Fibroblast of lung (primary cell): ENCODE measurements around the gene ANKH. TPM values are rescaled to one million over a fixed set of nuclear protein-coding genes. Genes with fewer than 3 reads are reported as not detected.

Source experiments
- DNase-seq, 2 donors: peaks; one replicate each; pipeline versions ENCODE4 v3.0.0 to v3.0.0-alpha.2; 2010; ENCODE audit warnings: low read depth in 2 of 2
- H2AFZ ChIP-seq: 2 replicates; pipeline ENCODE4 v1.5.1; 2012; ENCODE audit warnings: low read length, control low read depth, inconsistent platforms
- H3K27ac ChIP-seq: 2 replicates; pipeline ENCODE4 v1.5.1; 2011; ENCODE audit warnings: low read length, control low read depth; ENCODE audit not compliant: insufficient read depth
- H3K27me3 ChIP-seq: 2 replicates; pipeline ENCODE4 v1.5.1; 2011; ENCODE audit warnings: mild to moderate bottlenecking, low read length; ENCODE audit not compliant: control insufficient read depth, insufficient read depth
- H3K36me3 ChIP-seq: 2 replicates; pipeline ENCODE4 v1.5.1; 2011; ENCODE audit warnings: low read length; ENCODE audit not compliant: control insufficient read depth, insufficient read depth
- H3K4me1 ChIP-seq: 2 replicates; pipeline ENCODE4 v1.5.1; 2011; ENCODE audit warnings: low read length; ENCODE audit not compliant: control insufficient read depth, insufficient read depth; ENCODE audit errors: extremely low read depth
- H3K4me2 ChIP-seq: 2 replicates; pipeline ENCODE4 v1.5.1; 2011; ENCODE audit warnings: low read length, control low read depth; ENCODE audit not compliant: insufficient read depth; ENCODE audit errors: extremely low read depth
- H3K4me3 ChIP-seq, 4 experiments: fragments of 200-600 bp in 1 of 4; sonication (generic) in 1 of 4; replicated peaks in 1 of 4; 2 replicates each; pipeline ENCODE4 v1.5.1; 2011 to 2016; ENCODE audit warnings: low read length in 4 of 4, low read depth in 3 of 4, mild to moderate bottlenecking in 3 of 4, control low read depth in 2 of 4, inconsistent platforms in 1 of 4, mixed read lengths in 1 of 4; ENCODE audit not compliant: insufficient read depth in 1 of 4; ENCODE audit errors: control extremely low read depth in 1 of 4
- H3K79me2 ChIP-seq: 2 replicates; pipeline ENCODE4 v1.5.1; 2012; ENCODE audit warnings: mild to moderate bottlenecking, low read length, inconsistent platforms; ENCODE audit not compliant: control insufficient read depth, insufficient read depth
- H3K9ac ChIP-seq: 2 replicates; pipeline ENCODE4 v1.5.1; 2011; ENCODE audit warnings: mild to moderate bottlenecking, low read length, control low read depth; ENCODE audit not compliant: insufficient read depth
- H3K9me3 ChIP-seq: 2 replicates; pipeline ENCODE4 v1.5.1; 2012; ENCODE audit warnings: low read depth, low read length; ENCODE audit not compliant: control insufficient read depth, insufficient read depth
- H4K20me1 ChIP-seq: 2 replicates; pipeline ENCODE4 v1.5.1; 2011; ENCODE audit warnings: low read length; ENCODE audit not compliant: control insufficient read depth, insufficient read depth; ENCODE audit errors: extremely low read depth
- EZH2 ChIP-seq: IDR thresholded peaks from 2 replicates; pipeline ENCODE4 v1.5.1; 2012; ENCODE audit warnings: low read length, control low read depth, mild to moderate bottlenecking; ENCODE audit errors: missing control alignments
- polyA plus RNA-seq, 2 donors: library from polyadenylated mRNA; depleted of rRNA in 1 of 2; stranded (reverse) in 1 of 2; unstranded in 1 of 2; fragments of >200 nt; gene quantifications; 2 replicates each; pipeline ENCODE4 v1.2.1, GENCODE V29; 2011 to 2012; ENCODE audit warnings: missing spikeins in 1 of 2
- total RNA-seq: library from RNA; depleted of rRNA; stranded (reverse); fragments of >200 nt; gene quantifications from 2 replicates; pipeline ENCODE4 v1.2.1, GENCODE V29; 2014
- TF ChIP-seq, protein P1 (sequence below), 2 donors: IDR thresholded peaks in 1 of 2; conservative IDR thresholded peaks in 1 of 2; 1 replicate in 1 of 2; 2 replicates in 1 of 2; pipeline ENCODE4 v1.5.1; 2011 to 2012; ENCODE audit warnings: low read length in 2 of 2, control low read depth in 1 of 2, inconsistent platforms in 1 of 2, low read depth in 1 of 2, mild to moderate bottlenecking in 1 of 2

Gene ANKH
- total and polyA plus RNA-seq, 2 donors (not counting 1 experiment from before 2014, with no cell fraction given) = 5.8 to 10.9 TPM

DNA sequence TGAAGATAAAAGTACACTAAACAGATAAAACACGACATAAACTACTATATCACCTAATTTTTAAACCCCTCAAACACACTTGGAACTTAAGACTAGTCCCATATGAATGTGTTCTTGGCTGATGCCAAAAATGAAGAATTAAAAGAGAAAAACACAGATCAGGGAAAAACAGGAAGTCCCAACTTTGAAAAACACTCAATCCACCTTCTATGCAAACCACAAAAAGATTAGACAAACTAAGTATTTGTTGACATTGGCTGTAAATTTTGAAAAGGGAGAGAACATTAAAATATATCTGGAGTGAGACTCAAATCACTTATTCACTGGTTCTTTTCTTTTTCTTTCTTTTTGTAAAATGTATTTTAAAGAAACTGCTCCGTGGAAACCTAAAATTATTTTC, 81.4 kb downstream of the ANKH start:
- Histone ChIP-seq H3K27ac (no peak overlapping the region), H4K20me1 (no peaks in the 10 kb centered on the region), H3K36me3 (no peaks in the 10 kb centered on the region), H3K27me3 (no peaks in the 10 kb centered on the region), H3K4me3 (no peak overlapping the region), H3K79me2 (no peaks in the 10 kb centered on the region), H3K9ac (no peak overlapping the region), H3K4me1 (no peaks in the 10 kb centered on the region), H3K9me3 (no peaks in the 10 kb centered on the region), H3K4me2 (no peak overlapping the region), H2AFZ (no peak overlapping the region)
- peak; percentile 14 to 67 for DNase-seq
- TF ChIP-seq EZH2 = no peak
- TF ChIP-seq, protein P1, sequence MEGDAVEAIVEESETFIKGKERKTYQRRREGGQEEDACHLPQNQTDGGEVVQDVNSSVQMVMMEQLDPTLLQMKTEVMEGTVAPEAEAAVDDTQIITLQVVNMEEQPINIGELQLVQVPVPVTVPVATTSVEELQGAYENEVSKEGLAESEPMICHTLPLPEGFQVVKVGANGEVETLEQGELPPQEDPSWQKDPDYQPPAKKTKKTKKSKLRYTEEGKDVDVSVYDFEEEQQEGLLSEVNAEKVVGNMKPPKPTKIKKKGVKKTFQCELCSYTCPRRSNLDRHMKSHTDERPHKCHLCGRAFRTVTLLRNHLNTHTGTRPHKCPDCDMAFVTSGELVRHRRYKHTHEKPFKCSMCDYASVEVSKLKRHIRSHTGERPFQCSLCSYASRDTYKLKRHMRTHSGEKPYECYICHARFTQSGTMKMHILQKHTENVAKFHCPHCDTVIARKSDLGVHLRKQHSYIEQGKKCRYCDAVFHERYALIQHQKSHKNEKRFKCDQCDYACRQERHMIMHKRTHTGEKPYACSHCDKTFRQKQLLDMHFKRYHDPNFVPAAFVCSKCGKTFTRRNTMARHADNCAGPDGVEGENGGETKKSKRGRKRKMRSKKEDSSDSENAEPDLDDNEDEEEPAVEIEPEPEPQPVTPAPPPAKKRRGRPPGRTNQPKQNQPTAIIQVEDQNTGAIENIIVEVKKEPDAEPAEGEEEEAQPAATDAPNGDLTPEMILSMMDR (conservative IDR thresholded peaks at IDR 0.05 in 1 of 2, IDR thresholded peaks at IDR 0.05 in 1 of 2; ENCODE audit: low read depth in 1 of 2, low read length in 2 of 2) = no peak

DNA sequence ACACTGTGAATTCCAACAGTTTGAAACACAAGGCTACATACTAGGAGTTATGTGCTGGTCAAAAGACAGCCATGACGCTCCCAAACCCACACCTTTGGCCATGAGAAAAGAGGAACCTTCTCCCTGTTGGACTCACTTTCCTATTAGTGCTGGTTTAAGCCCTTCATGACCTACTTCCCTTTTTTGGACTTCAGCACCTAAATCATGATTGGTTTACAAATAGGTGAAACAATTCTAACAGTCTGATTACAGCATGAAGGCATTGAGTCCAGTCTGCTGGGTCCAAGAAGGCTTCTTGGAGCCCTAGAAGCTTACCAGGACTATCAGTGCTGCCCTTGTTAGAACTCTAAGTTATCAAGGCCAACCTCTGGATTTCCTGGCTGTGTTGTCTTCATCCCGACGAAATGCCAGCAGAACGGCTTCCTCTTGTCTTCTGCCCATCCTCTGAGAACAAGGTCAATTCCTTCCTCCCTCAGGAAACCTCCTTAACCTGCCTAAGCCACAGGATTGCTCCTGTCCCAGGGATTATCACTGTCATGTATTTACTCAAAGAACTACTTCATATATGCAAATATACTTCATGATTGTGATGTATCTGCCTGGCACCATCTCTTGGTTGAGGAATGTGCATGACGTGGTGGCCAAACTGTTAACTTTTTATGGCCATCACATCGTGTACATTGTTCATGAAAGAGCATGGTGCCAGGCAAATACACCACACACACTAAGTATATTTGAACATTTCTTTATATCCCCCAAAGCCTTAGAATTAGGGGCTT, 83.6 kb downstream of the ANKH start:
- TF ChIP-seq, protein P1 (conservative IDR thresholded peaks at IDR 0.05 in 1 of 2, IDR thresholded peaks at IDR 0.05 in 1 of 2; ENCODE audit: low read depth in 1 of 2, low read length in 2 of 2) = no peak
- TF ChIP-seq EZH2 = no peak
- no peaks in the 10 kb centered on the region for H4K20me1 ChIP-seq
- H2AFZ ChIP-seq = no peak overlapping the region
- H3K79me2 ChIP-seq = no peaks in the 10 kb centered on the region
- H3K4me3 ChIP-seq = no peak overlapping the region
- no peak overlapping the region for H3K9ac ChIP-seq
- H3K36me3 ChIP-seq = no peaks in the 10 kb centered on the region
- H3K4me2 ChIP-seq = no peak overlapping the region
- no peak overlapping the region for H3K27ac ChIP-seq
- no peaks in the 10 kb centered on the region for H3K4me1 ChIP-seq
- H3K9me3 ChIP-seq = no peaks in the 10 kb centered on the region
- no peaks in the 10 kb centered on the region for H3K27me3 ChIP-seq
- DNase-seq = no peak

DNA sequence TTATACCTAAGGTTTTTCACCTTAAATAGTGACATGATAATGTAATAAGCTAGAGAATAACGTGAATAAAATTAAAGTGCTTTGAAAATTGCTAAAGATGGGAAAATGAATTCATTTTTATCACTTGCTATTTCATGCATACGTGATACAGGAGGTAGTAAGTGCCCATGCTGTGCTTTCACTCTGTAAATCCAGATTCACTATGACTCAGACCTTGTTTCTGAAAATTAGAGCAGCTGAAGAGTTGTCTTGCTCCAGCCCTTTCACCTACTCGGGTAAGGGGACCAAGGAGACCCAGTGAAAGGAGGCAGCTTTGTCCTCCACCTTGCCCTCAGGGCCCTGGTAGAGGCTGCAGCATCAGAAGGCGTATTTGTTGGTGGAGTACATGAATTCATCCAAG, 87.9 kb downstream of the ANKH start:
- DNase-seq = no peak
- Histone ChIP-seq H3K4me3 (no peak overlapping the region), H3K27me3 (no peaks in the 10 kb centered on the region), H3K36me3 (no peaks in the 10 kb centered on the region), H3K9me3 (no peaks in the 10 kb centered on the region), H4K20me1 (no peaks in the 10 kb centered on the region), H3K79me2 (no peaks in the 10 kb centered on the region), H2AFZ (no peak overlapping the region), H3K9ac (no peak overlapping the region), H3K4me2 (no peak overlapping the region), H3K27ac (no peak overlapping the region), H3K4me1 (no peaks in the 10 kb centered on the region)
- TF ChIP-seq EZH2 = no peak
- TF ChIP-seq, protein P1 (conservative IDR thresholded peaks at IDR 0.05 in 1 of 2, IDR thresholded peaks at IDR 0.05 in 1 of 2; ENCODE audit: low read depth in 1 of 2, low read length in 2 of 2) = no peak
